Stimulated activated CD4-positive, alpha-beta T cell treated with anti-CD3 and anti-CD28 coated beads, Interleukin-4, amount 100 ng/mL, for 4 hours (primary cell): ENCODE measurements around the gene IQGAP1.
A peak's percentile ranks its signal among the peaks of the same experiment; 100 is the strongest.
"Not testable (repeated sequence)": the region's sequence is repeated elsewhere in the genome, so short reads cannot be mapped to it uniquely, and the experiment has no call there.

Source experiments
- DNase-seq, 2 experiments: peaks; one replicate each; pipeline ENCODE4 v3.0.0-alpha.2; 2020

Gene IQGAP1

GRCh38 chr15:90493647-90494046 is 105.6 kb downstream of the IQGAP1 start:
- DNase-seq = no peak

GRCh38 chr15:90495067-90495466 is 107.0 kb downstream of the IQGAP1 start:
- DNase-seq = no peak

GRCh38 chr15:90496791-90497190 is 108.7 kb downstream of the IQGAP1 start:
- no peak for DNase-seq

GRCh38 chr15:90497376-90497775 is 109.3 kb downstream of the IQGAP1 start:
- DNase-seq = no peak

- DNase-seq = no peak
Measured at GRCh38 chr15:90497912-90498311, 109.9 kb downstream of the IQGAP1 start.

- DNase-seq = no peak
Measured at GRCh38 chr15:90500171-90500570, 112.1 kb downstream of the IQGAP1 start.

GRCh38 chr15:90501898-90502297 is 113.9 kb downstream of the IQGAP1 start:
- no peak for DNase-seq

GRCh38 chr15:90510781-90511180 is 122.7 kb downstream of the IQGAP1 start:
- DNase-seq = not testable (repeated sequence)

- not testable (repeated sequence) for DNase-seq
Measured at GRCh38 chr15:90511211-90511618, 123.2 kb downstream of the IQGAP1 start.

GRCh38 chr15:90512276-90512675 is 124.2 kb downstream of the IQGAP1 start:
- no peak for DNase-seq

GRCh38 chr15:90512981-90513380 is 124.9 kb downstream of the IQGAP1 start:
- DNase-seq = no peak

- no peak for DNase-seq
Measured at GRCh38 chr15:90513448-90513847, 125.4 kb downstream of the IQGAP1 start.

GRCh38 chr15:90513893-90514292 is 125.9 kb downstream of the IQGAP1 start:
- DNase-seq = not testable (repeated sequence)

- DNase-seq = no peak
Measured at GRCh38 chr15:90519688-90520087, 131.6 kb downstream of the IQGAP1 start.

- no peak for DNase-seq
Measured at GRCh38 chr15:90520365-90520764, 132.3 kb downstream of the IQGAP1 start.

- no peak for DNase-seq
Measured at GRCh38 chr15:90523373-90523772, 135.3 kb downstream of the IQGAP1 start.

GRCh38 chr15:90524018-90524803 is 136.2 kb downstream of the IQGAP1 start:
- not testable (repeated sequence) for DNase-seq

- DNase-seq = no peak
Measured at GRCh38 chr15:90529011-90529370, 140.9 kb downstream of the IQGAP1 start.

GRCh38 chr15:90529371-90530249 is 141.6 kb downstream of the IQGAP1 start, which contains the start of gene CRTC3:
Gene CRTC3 (plus strand): TSS chr15:90529923. CDS start chr15:90530072, 149 bp downstream.
- DNase-seq = peak; percentile 45 to 61

GRCh38 chr15:90530250-90531051 is 142.4 kb downstream of the IQGAP1 start:
- DNase-seq = peak; percentile 24 to 46

GRCh38 chr15:90531147-90531546 is 143.1 kb downstream of the IQGAP1 start:
- no peak for DNase-seq

- no peak for DNase-seq
Measured at GRCh38 chr15:90535254-90535653, 147.2 kb downstream of the IQGAP1 start.

GRCh38 chr15:90539789-90540188 is 151.7 kb downstream of the IQGAP1 start:
- DNase-seq = peak; percentile 26 to 28
